Activated B cell treated with CpG ODN at 0.5 μM for 24 hours (primary cell): Measurements from ENCODE around the gene C1QTNF1. TPM values are rescaled to one million over a fixed set of nuclear protein-coding genes. Genes with fewer than 3 reads are reported as not detected.

ENCODE experiments used
- ATAC-seq: fragments of 200-7000 bp; cut with Tn5 transposase; one replicate; pipeline ENCODE4 v1.10.0; 2021; ENCODE audit warnings: low read depth, mild to moderate bottlenecking, moderate library complexity
- CTCF ChIA-PET: fragments of 350-600 bp; sonication (Branson Sonifier 250); formaldehyde crosslinking; loops from one replicate; lab custom pipeline; 2021; ENCODE audit warnings: antibody characterized with exemption; lab: Charles Lee
- POLR2A ChIA-PET: fragments of 350-600 bp; sonication (Branson Sonifier 250); formaldehyde crosslinking; loops from one replicate; lab custom pipeline; 2021; ENCODE audit warnings: antibody characterized with exemption; lab: Charles Lee
- DNase-seq: peaks from one replicate; pipeline ENCODE4 v3.0.0; 2022
- H3K27ac Mint-ChIP-seq: one replicate; pipeline ENCODE4 v1.8.0; 2020; ENCODE audit warnings: mixed read lengths
- H3K27me3 Mint-ChIP-seq: one replicate; pipeline ENCODE4 v1.8.0; 2021; ENCODE audit warnings: mixed read lengths
- H3K36me3 Mint-ChIP-seq: one replicate; pipeline ENCODE4 v1.8.0; 2021; ENCODE audit warnings: low read depth, mixed read lengths
- H3K4me1 Mint-ChIP-seq: one replicate; pipeline ENCODE4 v1.8.0; 2021; ENCODE audit warnings: mixed read lengths
- H3K4me3 Mint-ChIP-seq: one replicate; pipeline ENCODE4 v1.8.0; 2020; ENCODE audit warnings: mild to moderate bottlenecking, mixed read lengths
- H3K9me3 Mint-ChIP-seq: one replicate; pipeline ENCODE4 v1.8.0; 2020; ENCODE audit warnings: mixed read lengths
- CTCF ChIP-seq: fragments of 200-600 bp; IDR thresholded peaks from one replicate; pipeline ENCODE4 v1.8.0; 2022; ENCODE audit warnings: antibody characterized with exemption, mild to moderate bottlenecking
- intact Hi-C: fragments of 100-400 bp; cut with micrococcal nuclease; formaldehyde crosslinking; loops from one replicate; pipeline ENCODE4 v1.15.1; 2024
- total RNA-seq: library from RNA; stranded (reverse); gene quantifications from 2 replicates; pipeline ENCODE4 v1.2.3, GENCODE V29; 2022

The C1QTNF1 gene
- total RNA-seq, 1 donor from 2014 or later = not detected

- CTCF ChIA-PET = no interaction called here
- intact Hi-C loops = no loop called here
- peaks cover 33% of the 10 kb centered on the region for H3K4me1 Mint-ChIP-seq
Measured at GRCh38 chr17:79003661-79004411, 20.1 kb upstream of the C1QTNF1 start.

GRCh38 chr17:79005063-79005861 lies 18.7 kb upstream of the C1QTNF1 start:
- ATAC-seq (no peak), DNase-seq (no peak)
- intact Hi-C loops = no loop called here
- POLR2A ChIA-PET = no interaction called here
- H3K36me3 Mint-ChIP-seq = peaks cover 36% of the 10 kb centered on the region
- peaks cover 40% of the 10 kb centered on the region for H3K4me1 Mint-ChIP-seq
- CTCF ChIA-PET = no interaction called here
- no peak for TF ChIP-seq CTCF
- H3K27ac Mint-ChIP-seq = no peak overlapping the region
- no peaks in the 10 kb centered on the region for H3K27me3 Mint-ChIP-seq
- no peaks in the 10 kb centered on the region for H3K9me3 Mint-ChIP-seq
- no peak overlapping the region for H3K4me3 Mint-ChIP-seq

More at GRCh38 chr17:79003661-79004411, 20.1 kb upstream of the C1QTNF1 start:
- no peak overlapping the region for H3K27ac Mint-ChIP-seq
- TF ChIP-seq CTCF = no peak
- DNase-seq (no peak), ATAC-seq (no peak)
- no peaks in the 10 kb centered on the region for H3K9me3 Mint-ChIP-seq
- POLR2A ChIA-PET = no interaction called here
- H3K4me3 Mint-ChIP-seq = no peak overlapping the region
- peaks cover 39% of the 10 kb centered on the region for H3K36me3 Mint-ChIP-seq
- H3K27me3 Mint-ChIP-seq = no peaks in the 10 kb centered on the region

GRCh38 chr17:79006046-79006445 lies 17.9 kb upstream of the C1QTNF1 start:
- H3K4me3 Mint-ChIP-seq = no peak overlapping the region
- H3K4me1 Mint-ChIP-seq = peaks cover 42% of the 10 kb centered on the region
- intact Hi-C loops = no loop called here
- ATAC-seq = no peak
- no peaks in the 10 kb centered on the region for H3K27me3 Mint-ChIP-seq
- CTCF ChIA-PET = no interaction called here
- POLR2A ChIA-PET = no interaction called here
- no peak for DNase-seq
- H3K36me3 Mint-ChIP-seq = peaks cover 29% of the 10 kb centered on the region
- no peak overlapping the region for H3K27ac Mint-ChIP-seq
- no peaks in the 10 kb centered on the region for H3K9me3 Mint-ChIP-seq
- TF ChIP-seq CTCF = no peak

- no peaks in the 10 kb centered on the region for H3K9me3 Mint-ChIP-seq
- H3K27ac Mint-ChIP-seq = no peak overlapping the region
- H3K36me3 Mint-ChIP-seq = peaks cover 22% of the 10 kb centered on the region
- ChIA-PET POLR2A (no interaction called here), CTCF (no interaction called here)
- no peak overlapping the region for H3K4me3 Mint-ChIP-seq
- intact Hi-C loops = no loop called here
- H3K4me1 Mint-ChIP-seq = peaks cover 42% of the 10 kb centered on the region
- no peak for DNase-seq
- no peak for TF ChIP-seq CTCF
- no peaks in the 10 kb centered on the region for H3K27me3 Mint-ChIP-seq
- no peak for ATAC-seq
Measured at GRCh38 chr17:79006794-79007503, 17.0 kb upstream of the C1QTNF1 start.
